GM18519 (cell line): ENCODE results near the gene FAM53B.

Source experiments
- ATAC-seq: cut with Tn5 transposase; IDR thresholded peaks from one replicate; pipeline ENCODE4 v1.9.1; 2021; ENCODE audit warnings: mild to moderate bottlenecking, moderate library complexity; ENCODE audit not compliant: unreplicated experiment, low FRiP score

The FAM53B gene

GRCh38 chr10:124667425-124668345 is 76.5 kb downstream of the FAM53B start:
- no peak for ATAC-seq

- no peak for ATAC-seq
Measured at GRCh38 chr10:124666494-124666893, 77.7 kb downstream of the FAM53B start.

GRCh38 chr10:124665980-124666379 is 78.2 kb downstream of the FAM53B start:
- ATAC-seq, result no peak

- no peak for ATAC-seq
Measured at GRCh38 chr10:124665558-124665957, 78.6 kb downstream of the FAM53B start.

- no peak for ATAC-seq
Measured at GRCh38 chr10:124665091-124665490, 79.1 kb downstream of the FAM53B start.

GRCh38 chr10:124663766-124664360 is 80.3 kb downstream of the FAM53B start:
- no peak for ATAC-seq

- no peak for ATAC-seq
Measured at GRCh38 chr10:124663228-124663627, 81.0 kb downstream of the FAM53B start.

- no peak for ATAC-seq
Measured at GRCh38 chr10:124661660-124662180, 82.5 kb downstream of the FAM53B start.

GRCh38 chr10:124660404-124661125 is 83.6 kb downstream of the FAM53B start:
- ATAC-seq, result no peak

GRCh38 chr10:124659380-124659779 is 84.8 kb downstream of the FAM53B start:
- ATAC-seq, result no peak

GRCh38 chr10:124658591-124659242 is 85.5 kb downstream of the FAM53B start:
- ATAC-seq, result no peak

GRCh38 chr10:124657806-124658205 is 86.4 kb downstream of the FAM53B start:
- ATAC-seq, result no peak

GRCh38 chr10:124656541-124656940 is 87.6 kb downstream of the FAM53B start:
- no peak for ATAC-seq

GRCh38 chr10:124656113-124656490 is 88.1 kb downstream of the FAM53B start:
- ATAC-seq, result no peak

GRCh38 chr10:124655191-124656112 is 88.7 kb downstream of the FAM53B start:
- no peak for ATAC-seq

- no peak for ATAC-seq
Measured at GRCh38 chr10:124654686-124655085, 89.5 kb downstream of the FAM53B start.

GRCh38 chr10:124653811-124654651 is 90.1 kb downstream of the FAM53B start:
- ATAC-seq, result no peak

GRCh38 chr10:124653311-124653710 is 90.9 kb downstream of the FAM53B start:
- no peak for ATAC-seq

- ATAC-seq, result no peak
Measured at GRCh38 chr10:124652701-124653100, 91.5 kb downstream of the FAM53B start.
